Nucleus accumbens (tissue), 56 donors: ENCODE results near the gene TIFAB.

Experiments used
- DNase-seq, 56 donors: peaks; one replicate each; lab custom pipeline; 2025; lab: John Stamatoyannopoulos, UW

TIFAB gene

GRCh38 chr5:135461481-135462151 is 9.5 kb upstream of the TIFAB start:
- DNase-seq, result no peak

DNA sequence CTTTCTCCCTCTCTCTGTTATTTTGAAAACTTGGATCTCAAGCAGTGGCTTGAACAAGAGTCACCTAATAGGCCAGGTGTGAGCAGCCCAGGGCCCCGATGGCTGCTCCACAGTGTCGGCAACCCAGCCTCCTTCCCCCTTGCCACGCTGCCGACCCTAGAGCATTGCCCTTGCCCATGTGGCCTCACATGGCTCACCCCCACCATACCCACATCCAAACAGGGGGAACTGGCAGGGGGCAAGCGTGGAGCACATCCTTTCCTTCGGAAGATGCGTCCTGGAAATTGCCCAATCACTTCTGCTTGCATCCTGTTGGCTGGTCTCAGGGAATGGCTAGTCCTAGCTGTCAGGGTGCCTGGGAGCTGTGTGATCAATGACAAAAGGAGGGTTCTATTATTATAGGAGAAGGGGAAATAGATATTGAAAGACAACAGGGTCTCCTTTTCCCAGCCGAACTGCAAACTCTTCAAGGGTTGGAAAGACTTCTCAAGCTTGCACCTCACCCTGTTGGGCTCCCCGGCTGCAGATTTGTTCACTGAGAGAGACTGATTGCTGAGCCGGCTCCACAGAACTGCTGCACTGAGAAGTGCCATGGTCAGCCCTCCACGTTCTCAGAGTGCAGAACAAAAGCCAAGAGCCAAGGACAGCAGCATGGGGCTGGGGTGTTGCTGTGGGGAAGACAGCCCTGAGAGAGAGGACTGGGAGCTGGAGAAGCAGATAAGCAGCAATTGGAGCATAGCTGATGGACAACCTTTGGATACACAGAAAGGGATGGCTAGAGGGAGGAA is 8.3 kb upstream of the TIFAB start:
- DNase-seq, result no peak

GRCh38 chr5:135458921-135459331 is 6.8 kb upstream of the TIFAB start:
- peak in 2 of 56 donors; percentile 21 to 34 for DNase-seq

GRCh38 chr5:135458356-135458755 is 6.2 kb upstream of the TIFAB start:
- no peak for DNase-seq

DNA sequence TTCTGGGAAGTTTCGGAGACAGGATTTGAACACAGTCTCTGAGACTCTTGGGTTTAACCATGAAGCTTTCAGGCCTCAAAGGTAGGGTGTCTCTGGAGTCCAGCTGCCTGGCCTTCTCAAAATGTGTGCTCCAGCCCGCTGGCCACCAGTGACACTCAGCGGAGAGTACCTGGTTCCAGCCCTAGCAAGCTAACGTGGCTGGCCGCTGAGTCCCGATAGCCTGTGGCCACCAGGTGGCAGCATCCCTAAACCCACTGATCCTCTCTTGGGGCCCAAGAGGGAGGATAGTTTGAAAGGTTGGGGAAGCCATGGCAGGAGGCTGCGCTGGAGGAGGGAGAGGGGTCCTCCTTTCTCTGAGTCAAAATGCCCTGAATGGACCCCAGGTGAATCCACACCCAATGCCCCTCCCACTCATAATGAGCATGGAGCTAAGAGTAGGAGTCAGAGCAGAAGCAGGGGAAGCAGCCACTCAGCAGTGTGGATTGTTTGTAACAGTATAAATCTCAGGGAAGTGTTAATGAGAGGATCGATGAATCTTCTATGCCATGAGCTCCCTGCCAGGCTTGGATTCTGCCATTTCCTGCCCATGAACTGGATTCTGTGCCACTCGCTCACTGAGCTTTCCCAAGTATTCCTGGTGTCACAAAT is 5.4 kb upstream of the TIFAB start:
- peak in 15 of 56 donors; percentile 7 to 61 (median 25) for DNase-seq

- DNase-seq, result peak in 3 of 56 donors; percentile 3 to 24 (median 22)
Measured at GRCh38 chr5:135456238-135457099, 4.3 kb upstream of the TIFAB start.

DNA sequence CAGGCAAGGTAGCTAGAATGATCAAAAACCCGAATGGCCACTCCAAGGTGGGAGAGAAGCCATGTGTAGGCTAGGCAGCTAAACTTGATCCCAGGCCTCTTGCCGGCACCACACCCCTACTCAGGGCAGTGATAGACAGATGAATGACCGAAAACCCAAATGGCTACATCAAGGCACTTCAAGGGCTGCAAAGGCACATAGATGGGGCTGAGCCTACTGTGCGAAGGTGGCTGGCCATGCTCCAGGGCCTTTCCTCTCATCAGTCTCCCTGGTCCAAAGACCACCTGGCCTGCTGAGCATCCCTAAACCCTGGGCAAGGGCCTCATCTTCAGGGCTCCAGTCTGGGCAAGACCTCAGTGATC is 3.7 kb upstream of the TIFAB start:
- DNase-seq, result no peak

DNA sequence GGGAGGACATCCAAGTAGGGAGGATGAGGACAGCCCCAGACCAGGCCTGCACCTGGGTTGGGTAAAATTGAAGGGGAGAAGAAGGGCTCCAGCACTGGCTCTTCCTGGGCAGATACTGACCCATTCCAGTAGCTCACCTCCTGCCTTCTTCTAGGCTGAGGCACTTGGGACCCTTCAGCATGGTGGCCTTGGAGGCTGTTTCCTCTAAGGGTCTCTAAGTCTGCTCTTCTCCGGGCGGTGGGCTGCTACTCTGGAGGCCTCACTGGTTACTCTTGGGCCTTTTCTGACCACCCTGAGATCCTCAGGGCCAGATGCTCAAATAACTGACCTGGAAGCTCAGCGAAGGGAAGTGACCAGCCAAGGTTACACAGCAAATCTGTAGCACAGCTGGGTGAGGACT is 2.8 kb upstream of the TIFAB start:
- no peak for DNase-seq

GRCh38 chr5:135453613-135454012 is 1.5 kb upstream of the TIFAB start:
- DNase-seq, result no peak

DNA sequence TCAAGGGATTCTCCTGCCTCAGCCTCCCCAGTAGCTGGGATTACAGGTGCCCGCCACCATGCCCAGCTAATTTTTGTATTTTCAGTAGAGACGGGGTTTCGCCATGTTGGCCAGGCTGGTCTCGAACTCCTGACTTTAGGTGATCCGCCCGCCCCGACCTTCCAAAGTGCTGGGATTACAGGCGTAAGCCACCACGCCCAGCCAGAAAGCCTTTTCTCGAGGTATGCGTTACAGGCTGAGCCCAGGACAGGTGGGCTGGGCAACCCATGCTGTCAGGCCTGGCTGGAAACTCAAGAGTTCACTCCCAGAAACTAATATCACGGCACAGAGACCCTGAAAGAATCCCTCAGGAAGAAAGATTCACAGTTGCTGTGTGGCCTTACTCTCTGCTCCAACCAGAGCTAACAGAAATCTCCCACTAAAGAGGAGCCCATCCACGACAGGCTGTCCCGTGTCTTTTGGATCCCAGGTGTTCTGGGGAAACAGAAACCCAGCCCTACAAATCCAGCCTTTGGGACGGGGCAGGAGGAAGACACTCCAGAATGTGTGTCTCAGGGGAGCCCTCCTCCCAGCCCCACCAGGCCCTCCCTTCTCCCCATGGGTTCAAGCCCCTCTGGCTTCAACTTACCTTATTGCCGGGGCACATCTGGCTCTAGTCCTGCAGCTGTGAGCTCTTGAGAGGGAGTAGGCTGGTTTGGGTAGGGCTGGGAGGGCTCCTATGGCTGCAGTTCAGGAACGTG is 400 bp downstream of the TIFAB start:
- DNase-seq, result no peak

DNA sequence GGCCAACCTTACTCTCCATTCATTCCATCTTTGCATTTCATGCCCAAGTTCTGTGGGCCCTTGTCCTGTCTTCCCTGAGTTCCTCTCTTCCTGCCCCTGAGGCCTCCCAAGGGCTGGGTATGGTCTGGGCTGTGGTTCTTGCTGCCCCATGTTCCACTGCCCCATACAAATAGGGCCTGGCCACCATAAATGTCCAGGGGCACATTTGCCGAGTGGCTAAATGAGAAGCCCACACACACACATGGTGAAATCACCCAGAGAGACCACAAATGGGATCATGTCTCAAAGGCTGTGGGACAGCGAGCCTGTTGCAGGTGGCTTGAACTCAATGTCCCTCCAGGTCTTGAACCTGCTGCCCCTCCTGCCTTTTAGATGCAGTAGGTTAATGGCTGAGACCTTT is 1.2 kb downstream of the TIFAB start:
- no peak for DNase-seq

DNA sequence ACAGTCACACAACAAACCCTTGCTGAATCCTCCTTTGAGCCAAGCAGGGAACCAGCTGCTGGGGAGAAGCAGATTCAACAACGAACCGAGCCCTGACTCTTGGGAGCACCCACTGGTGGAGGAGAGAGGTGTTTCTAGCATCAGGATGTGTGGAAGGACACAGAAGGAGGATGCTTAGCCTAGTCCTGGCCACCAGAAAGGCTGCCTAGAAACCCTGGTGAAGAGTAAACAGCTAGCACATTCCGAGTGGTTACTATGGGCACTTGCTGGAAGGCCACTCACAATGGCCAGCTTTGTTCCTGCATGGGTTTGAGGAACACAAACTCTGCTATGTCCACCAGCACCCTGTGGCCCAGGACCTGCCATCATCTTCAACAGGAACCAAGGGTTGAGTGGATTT is 1.8 kb downstream of the TIFAB start:
- DNase-seq, result peak in 1 of 56 donors; percentile 16

- DNase-seq, result no peak
Measured at GRCh38 chr5:135449644-135450043, 2.5 kb downstream of the TIFAB start.

DNA sequence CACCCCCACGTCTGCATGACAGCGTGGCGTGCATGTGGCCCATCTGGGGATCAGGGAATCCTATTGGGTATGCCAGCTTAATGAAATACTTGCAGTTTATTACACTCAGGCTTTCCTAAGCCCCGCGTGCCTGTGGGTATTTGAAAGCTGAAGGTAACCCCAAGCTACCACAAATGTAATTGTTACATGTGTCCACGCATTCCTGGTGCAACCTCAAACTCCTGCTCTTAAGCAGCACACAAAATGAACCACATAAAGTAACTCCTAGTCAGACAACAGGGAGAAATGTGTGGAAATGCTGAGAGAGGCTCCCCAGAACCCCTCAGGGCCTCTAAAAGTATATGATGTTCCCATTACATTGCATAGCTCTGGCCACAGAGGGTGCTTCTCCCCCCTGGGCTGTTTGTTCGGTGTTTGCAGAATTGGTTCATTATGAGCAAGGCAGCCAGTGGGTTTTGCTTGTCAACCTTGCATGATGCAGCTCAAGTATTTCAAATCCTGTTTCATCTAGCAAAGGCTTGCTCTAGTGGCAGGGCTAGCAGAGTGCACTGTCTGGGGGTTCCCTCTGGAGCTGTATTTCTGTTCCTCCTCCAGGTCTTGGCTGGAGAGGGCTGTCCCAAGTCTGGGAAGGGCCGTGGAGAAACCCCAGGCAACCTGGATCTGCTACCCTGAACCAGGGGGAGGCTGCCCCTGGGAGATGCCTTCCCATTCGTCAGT is 3.2 kb downstream of the TIFAB start:
- DNase-seq, result no peak

DNA sequence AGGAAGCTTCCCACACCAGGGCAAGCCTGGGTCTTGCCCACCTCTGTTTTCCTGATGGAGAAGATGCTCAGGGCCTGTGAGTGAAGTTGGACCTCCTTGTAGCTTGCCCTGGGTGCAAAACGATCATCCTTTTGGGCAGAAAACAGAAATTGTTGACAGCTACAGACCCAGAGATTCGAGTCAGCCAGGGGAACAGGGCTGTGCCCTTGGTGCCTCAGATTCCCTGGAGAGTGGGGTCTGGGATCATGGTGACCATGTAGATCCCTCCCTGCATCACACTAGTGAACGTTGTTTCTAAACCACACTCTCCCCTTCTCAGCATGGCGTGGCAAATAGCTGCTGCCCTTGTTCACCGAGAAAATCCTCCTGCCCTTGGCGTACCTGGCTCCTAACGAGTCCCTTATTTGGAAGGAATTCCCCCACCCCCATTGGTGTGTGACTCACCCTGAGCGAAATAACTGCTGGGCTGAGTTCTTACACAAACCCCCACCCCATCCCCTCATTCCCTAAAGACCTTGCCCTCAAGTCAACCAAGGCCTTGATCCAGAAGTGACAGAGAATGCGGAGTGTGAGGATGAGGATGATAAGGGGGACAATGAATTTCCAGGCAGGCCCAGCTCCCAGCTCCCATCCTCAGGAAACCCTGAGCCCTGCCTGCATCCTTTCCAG is 3.9 kb downstream of the TIFAB start:
- no peak for DNase-seq

DNA sequence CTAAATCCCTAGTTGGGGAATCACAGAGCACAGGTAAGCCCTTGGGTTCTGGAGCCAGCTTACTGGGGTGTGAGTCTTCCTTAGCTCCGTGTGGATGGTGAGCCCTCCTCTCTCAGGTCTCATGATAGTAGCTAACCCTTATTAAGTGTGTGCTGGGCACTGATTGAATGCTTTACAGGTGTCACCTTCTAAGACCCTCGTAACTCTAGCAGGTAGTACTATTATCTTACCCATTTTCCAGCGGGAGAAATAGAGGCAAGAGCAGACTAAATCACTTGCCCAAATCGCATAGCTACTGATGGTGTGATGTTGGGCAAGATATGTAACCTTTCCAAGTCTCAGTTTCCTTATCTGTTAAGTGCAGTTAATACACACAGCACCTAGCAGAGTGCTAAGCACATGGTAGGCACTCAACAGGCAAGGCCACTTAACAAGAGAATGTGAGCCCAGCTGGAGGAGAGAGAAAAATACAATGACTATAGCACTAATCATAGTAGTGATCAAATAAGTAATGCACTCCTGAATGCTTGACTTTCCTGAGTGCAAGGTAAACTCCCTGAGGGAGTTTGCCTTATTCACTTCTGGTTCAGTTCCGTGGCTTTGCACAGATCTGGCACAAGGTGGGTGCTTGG is 4.7 kb downstream of the TIFAB start, which contains the start of gene DCANP1:
Gene DCANP1, minus strand, starts transcription at position 51 of the 632 bp plus-strand sequence. CDS start 240 bp downstream, outside the sequence.
- no peak for DNase-seq

DNA sequence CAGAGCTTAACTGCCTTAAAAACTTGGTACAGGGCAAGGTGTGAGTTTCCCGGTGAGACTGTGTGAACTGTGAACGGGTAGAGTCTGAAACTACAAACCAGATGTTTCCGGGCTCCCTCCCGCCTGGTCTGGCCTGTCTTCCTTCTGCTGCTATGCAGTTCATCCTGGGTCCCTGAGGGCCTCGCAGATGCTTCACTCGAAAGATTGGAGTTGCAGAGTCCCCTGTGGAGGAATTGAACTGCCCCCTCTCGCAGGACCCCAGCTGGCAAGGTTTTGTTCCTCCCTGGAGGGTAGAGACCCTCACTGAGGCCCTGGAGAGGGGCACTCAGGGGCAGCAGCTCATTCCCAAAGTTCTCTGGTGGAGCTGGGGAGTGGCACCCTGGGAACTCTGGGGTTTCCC is 5.5 kb downstream of the TIFAB start:
- DNase-seq, result no peak

- DNase-seq, result no peak
Measured at GRCh38 chr5:135446206-135446605, 5.9 kb downstream of the TIFAB start.
